SK-N-SH (cell line): ENCODE results near the gene CERKL. TPM values are rescaled to one million over a fixed set of nuclear protein-coding genes. Genes with fewer than 3 reads are reported as not detected.
A peak's percentile ranks its signal among the peaks of the same experiment; 100 is the strongest.

Experiments used
- CTCF ChIA-PET: fragments of 300-600, 350-600 bp; formaldehyde crosslinking; extraction: SDS; loops from one replicate; lab custom pipeline; 2021; lab: Yijun Ruan, JAX
- POLR2A ChIA-PET: fragments of 350-600 bp; sonication (Branson Sonifier 250); formaldehyde crosslinking; extraction: SDS; loops from one replicate; lab custom pipeline; 2020; ENCODE audit warnings: antibody characterized with exemption, inconsistent platforms; lab: Yijun Ruan, JAX
- DNase-seq: peaks from one replicate; pipeline ENCODE4 v3.0.0; 2012
- H2AFZ ChIP-seq: fragments of 200-600 bp; sonication (generic); 2 replicates; pipeline ENCODE4 v1.8.1; 2016; ENCODE audit warnings: antibody characterized with exemption, mild to moderate bottlenecking, low read depth
- H3F3A ChIP-seq: fragments of 200-600 bp; sonication (generic); replicated peaks from 2 replicates; pipeline ENCODE3; 2016; ENCODE audit warnings: antibody characterized with exemption, mild to moderate bottlenecking; ENCODE audit not compliant: insufficient read depth
- H3K27ac ChIP-seq, 2 experiments: fragments of 200-500 bp in 1 of 2; fragments of 200-600 bp in 1 of 2; sonication (Bioruptor generic) in 1 of 2; sonication (generic), shearing (Covaris generic) in 1 of 2; 2 replicates each; pipeline versions ENCODE4 v1.5.1 to v1.6.1; 2014 to 2016; ENCODE audit warnings: low read depth in 2 of 2, inconsistent platforms in 1 of 2, low read length in 1 of 2, mild to moderate bottlenecking in 1 of 2, mixed read lengths in 1 of 2
- H3K27me3 ChIP-seq: fragments of 200-600 bp; sonication (generic), shearing (Covaris generic); 2 replicates; pipeline ENCODE4 v1.6.1; 2016; ENCODE audit warnings: mixed run types; ENCODE audit not compliant: insufficient read depth
- H3K36me3 ChIP-seq, 2 experiments: fragments of 200-500 bp in 1 of 2; fragments of 200-600 bp in 1 of 2; sonication (Bioruptor generic) in 1 of 2; sonication (generic) in 1 of 2; replicated peaks in 1 of 2; 2 replicates each; pipeline versions ENCODE3 to v1.5.1; 2014 to 2016; ENCODE audit warnings: low read length in 1 of 2, mild to moderate bottlenecking in 1 of 2; ENCODE audit not compliant: insufficient read depth in 2 of 2, control insufficient read depth in 1 of 2
- H3K4me1 ChIP-seq, 2 experiments: fragments of 200-500 bp in 1 of 2; fragments of 200-600 bp in 1 of 2; sonication (Bioruptor generic) in 1 of 2; sonication (generic), shearing (Covaris generic) in 1 of 2; 2 replicates each; pipeline versions ENCODE4 v1.5.1 to v1.6.1; 2014 to 2016; ENCODE audit warnings: low read depth in 1 of 2, low read length in 1 of 2, mixed run types in 1 of 2; ENCODE audit not compliant: insufficient read depth in 2 of 2, control insufficient read depth in 1 of 2
- H3K4me2 ChIP-seq: fragments of 200-600 bp; sonication (generic), shearing (Covaris generic); 2 replicates; pipeline ENCODE4 v1.6.1; 2017; ENCODE audit warnings: mixed run types
- H3K4me3 ChIP-seq, 2 experiments: fragments of 200-500 bp in 1 of 2; fragments of 200-600 bp in 1 of 2; sonication (Bioruptor generic) in 1 of 2; sonication (generic), shearing (Covaris generic) in 1 of 2; 2 replicates each; pipeline versions ENCODE4 v1.5.1 to v1.8.1; 2014 to 2016; ENCODE audit warnings: low read depth in 2 of 2, inconsistent platforms in 1 of 2, low read length in 1 of 2, mild to moderate bottlenecking in 1 of 2, mixed read lengths in 1 of 2, moderate library complexity in 1 of 2
- H3K79me2 ChIP-seq: fragments of 200-600 bp; sonication (generic); 2 replicates; pipeline ENCODE4 v1.8.1; 2017; ENCODE audit warnings: mild to moderate bottlenecking; ENCODE audit not compliant: insufficient read depth
- H3K9ac ChIP-seq: fragments of 200-600 bp; sonication (generic); 2 replicates; pipeline ENCODE4 v1.6.1; 2017; ENCODE audit warnings: mixed run types
- H3K9me2 ChIP-seq: fragments of 200-600 bp; sonication (generic); 2 replicates; pipeline ENCODE4 v1.6.1; 2017; ENCODE audit warnings: mixed run types
- H3K9me3 ChIP-seq: fragments of 200-600 bp; sonication (generic); 2 replicates; pipeline ENCODE4 v1.6.1; 2017; ENCODE audit warnings: mixed run types, mild to moderate bottlenecking, moderate library complexity
- H4K20me1 ChIP-seq: fragments of 200-600 bp; sonication (generic); 2 replicates; pipeline ENCODE4 v1.6.1; 2017; ENCODE audit warnings: mild to moderate bottlenecking, mixed run types; ENCODE audit not compliant: insufficient read depth
- CHD2 ChIP-seq: fragments of 150-350 bp; IDR thresholded peaks from 2 replicates; pipeline ENCODE4 v1.6.1; 2018; ENCODE audit warnings: low read length; ENCODE audit not compliant: partially characterized antibody
- ELF1 ChIP-seq: IDR thresholded peaks from 2 replicates; pipeline ENCODE4 v1.4.0; 2012
- EP300 ChIP-seq, 2 experiments: IDR thresholded peaks; 2 replicates each; pipeline versions ENCODE4 v1.4.0 to v1.6.1; 2012; ENCODE audit warnings: borderline replicate concordance in 1 of 2, low read depth in 1 of 2, low read length in 1 of 2
- EZH2phosphoT487 ChIP-seq: fragments of 200-600 bp; sonication (generic); IDR thresholded peaks from 2 replicates; pipeline ENCODE4 v1.6.1; 2017; ENCODE audit warnings: low read depth, mixed run types, mild to moderate bottlenecking, antibody characterized with exemption, moderate library complexity, borderline replicate concordance
- FOSL2 ChIP-seq: IDR thresholded peaks from 2 replicates; pipeline ENCODE4 v1.4.0; 2012; ENCODE audit warnings: low read depth, mild to moderate bottlenecking, moderate library complexity, borderline replicate concordance
- FOXJ3 ChIP-seq: sonication (generic); formaldehyde crosslinking; IDR thresholded peaks from 2 replicates; pipeline ENCODE4 v1.5.1; 2020; ENCODE audit warnings: mild to moderate bottlenecking, missing genetic modification reagents
- GABPA ChIP-seq: IDR thresholded peaks from 2 replicates; pipeline ENCODE4 v1.4.0; 2012; ENCODE audit warnings: low read depth, mild to moderate bottlenecking
- GATA2 ChIP-seq: sonication (generic); formaldehyde crosslinking; IDR thresholded peaks from 2 replicates; pipeline ENCODE4 v1.5.0; 2020; ENCODE audit warnings: mild to moderate bottlenecking, missing genetic modification reagents
- JUND ChIP-seq: IDR thresholded peaks from 2 replicates; pipeline ENCODE4 v1.4.0; 2012
- MEF2A ChIP-seq: IDR thresholded peaks from 2 replicates; pipeline ENCODE4 v1.4.0; 2012; ENCODE audit warnings: low read depth, borderline replicate concordance
- MXI1 ChIP-seq: IDR thresholded peaks from 2 replicates; pipeline ENCODE4 v1.6.1; 2012; ENCODE audit warnings: mild to moderate bottlenecking, low read depth, low read length, improper control_type of control experiment
- NFIC ChIP-seq: IDR thresholded peaks from 2 replicates; pipeline ENCODE4 v1.4.0; 2012; ENCODE audit warnings: borderline replicate concordance
- NRF1 ChIP-seq: IDR thresholded peaks from 2 replicates; pipeline ENCODE4 v1.6.1; 2012; ENCODE audit warnings: low read depth, mild to moderate bottlenecking, low read length
- POLR2AphosphoS5 ChIP-seq: IDR thresholded peaks from 2 replicates; pipeline ENCODE4 v1.6.1; 2012; ENCODE audit warnings: low read depth, low read length
- RAD21 ChIP-seq: IDR thresholded peaks from 2 replicates; pipeline ENCODE4 v1.6.1; 2012; ENCODE audit warnings: mild to moderate bottlenecking, low read length
- RCOR1 ChIP-seq: fragments of 150-350 bp; IDR thresholded peaks from 2 replicates; pipeline ENCODE4 v1.6.1; 2017; ENCODE audit warnings: antibody characterized with exemption, low read length
- RFX5 ChIP-seq: IDR thresholded peaks from 2 replicates; pipeline ENCODE4 v1.6.1; 2012; ENCODE audit warnings: mild to moderate bottlenecking, improper control_type of control experiment, low read length
- RXRA ChIP-seq: IDR thresholded peaks from 2 replicates; pipeline ENCODE4 v1.4.0; 2012; ENCODE audit warnings: low read depth, mild to moderate bottlenecking, borderline replicate concordance
- SIN3A ChIP-seq: IDR thresholded peaks from 2 replicates; pipeline ENCODE4 v1.6.1; 2012; ENCODE audit warnings: low read depth, mild to moderate bottlenecking, low read length, moderate library complexity, borderline replicate concordance
- SMC3 ChIP-seq: IDR thresholded peaks from 2 replicates; pipeline ENCODE4 v1.6.1; 2012; ENCODE audit warnings: low read depth, low read length, improper control_type of control experiment
- TAF1 ChIP-seq: IDR thresholded peaks from 2 replicates; pipeline ENCODE4 v1.6.1; 2012; ENCODE audit warnings: low read depth, mild to moderate bottlenecking, low read length, moderate library complexity, borderline replicate concordance
- TCF12 ChIP-seq: IDR thresholded peaks from 2 replicates; pipeline ENCODE4 v1.4.0; 2012
- TEAD4 ChIP-seq: IDR thresholded peaks from 2 replicates; pipeline ENCODE4 v1.4.0; 2012; ENCODE audit warnings: mild to moderate bottlenecking, borderline replicate concordance; ENCODE audit not compliant: insufficient read depth
- YY1 ChIP-seq: IDR thresholded peaks from 2 replicates; pipeline ENCODE4 v1.4.0; 2012; ENCODE audit warnings: low read depth, mild to moderate bottlenecking
- WGBS: methylation state at CpG from one replicate; pipeline ENCODE4 v1.1.6; 2017; ENCODE audit warnings: low lambda C conversion rate; 5-methylcytosine and 5-hydroxymethylcytosine counted together
- polyA plus RNA-seq, 3 experiments: library from polyadenylated mRNA; depleted of rRNA; stranded (reverse); fragments of >200 nt; gene quantifications; 2 replicates each; pipeline ENCODE4 v1.2.3, GENCODE V29; 2012
- TF ChIP-seq, protein P1 (sequence below): fragments of 150-350 bp; IDR thresholded peaks from 2 replicates; pipeline ENCODE4 v1.6.1; 2016; ENCODE audit warnings: mild to moderate bottlenecking, low read depth, low read length
- TF ChIP-seq, protein P2 (sequence below): IDR thresholded peaks from 2 replicates; pipeline ENCODE4 v1.6.1; 2012; ENCODE audit warnings: mild to moderate bottlenecking, low read depth, low read length, moderate library complexity
- TF ChIP-seq, protein P3 (sequence below): IDR thresholded peaks from 2 replicates; pipeline ENCODE4; 2012
- TF ChIP-seq, protein P4 (sequence below): IDR thresholded peaks from 2 replicates; pipeline ENCODE4 v1.4.0; 2012; ENCODE audit warnings: low read depth
- TF ChIP-seq, protein P5 (sequence below): IDR thresholded peaks from 2 replicates; pipeline ENCODE4 v1.4.0; 2012; ENCODE audit warnings: low read depth, borderline replicate concordance

CERKL gene
- polyA plus RNA-seq, 1 of the 3 experiments (the other 2 are of a cell fraction) = 0.07 TPM

DNA sequence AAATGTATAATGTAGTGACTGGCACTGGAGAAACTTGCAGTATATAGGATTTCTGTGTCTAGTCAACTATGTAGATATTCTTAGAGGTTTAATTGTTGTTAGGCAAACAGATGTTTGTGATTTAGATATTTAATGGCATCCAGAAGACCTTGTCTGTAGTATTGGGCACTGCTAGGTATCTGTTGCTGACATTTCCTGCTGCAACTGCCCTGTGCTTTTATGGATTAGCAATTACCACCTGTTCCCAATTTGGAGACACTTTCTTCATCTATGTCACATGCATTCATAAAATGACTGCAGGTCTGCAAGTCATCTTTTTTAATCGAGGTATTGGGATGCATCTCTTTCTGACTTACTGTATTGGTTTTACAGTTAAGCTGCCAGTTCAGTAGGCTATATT, 128.5 kb downstream of the CERKL start:
- Histone ChIP-seq H3K36me3 (peaks cover 0 to 26% of the 10 kb centered on the region in 2 experiments), H3K27ac (peak overlapping the region in 1 of 2 experiments; percentile 86; a peak in 2 of 4 replicates), H3K27me3 (no peaks in the 10 kb centered on the region), H2AFZ (no peak overlapping the region), H3K79me2 (no peaks in the 10 kb centered on the region), H3K9me3 (no peaks in the 10 kb centered on the region), H3K4me1 (peaks cover 0 to 14% of the 10 kb centered on the region in 2 experiments; a peak in 2 of 4 replicates), H4K20me1 (no peaks in the 10 kb centered on the region), H3K9me2 (no peaks in the 10 kb centered on the region), H3K4me3 (no peak overlapping the region), H3K9ac (no peak overlapping the region), H3F3A (no peaks in the 10 kb centered on the region), H3K4me2 (no peak overlapping the region)
- ChIA-PET CTCF (interaction anchor here (1.9 kb wide), 1 partner anchor 424 kb away, joined by 7 read pairs; no protein-coding TSS in a partner anchor), POLR2A (no interaction called here)
- 16% methylated on average over 1 of the region's 1 CpG for WGBS
- TF ChIP-seq, protein P1, sequence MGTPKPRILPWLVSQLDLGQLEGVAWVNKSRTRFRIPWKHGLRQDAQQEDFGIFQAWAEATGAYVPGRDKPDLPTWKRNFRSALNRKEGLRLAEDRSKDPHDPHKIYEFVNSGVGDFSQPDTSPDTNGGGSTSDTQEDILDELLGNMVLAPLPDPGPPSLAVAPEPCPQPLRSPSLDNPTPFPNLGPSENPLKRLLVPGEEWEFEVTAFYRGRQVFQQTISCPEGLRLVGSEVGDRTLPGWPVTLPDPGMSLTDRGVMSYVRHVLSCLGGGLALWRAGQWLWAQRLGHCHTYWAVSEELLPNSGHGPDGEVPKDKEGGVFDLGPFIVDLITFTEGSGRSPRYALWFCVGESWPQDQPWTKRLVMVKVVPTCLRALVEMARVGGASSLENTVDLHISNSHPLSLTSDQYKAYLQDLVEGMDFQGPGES = no peak
- no peak for TF ChIP-seq JUND
- TF ChIP-seq TCF12 = peak; percentile 78
- no peak for TF ChIP-seq TEAD4
- no peak for TF ChIP-seq ELF1
- TF ChIP-seq, protein P2, sequence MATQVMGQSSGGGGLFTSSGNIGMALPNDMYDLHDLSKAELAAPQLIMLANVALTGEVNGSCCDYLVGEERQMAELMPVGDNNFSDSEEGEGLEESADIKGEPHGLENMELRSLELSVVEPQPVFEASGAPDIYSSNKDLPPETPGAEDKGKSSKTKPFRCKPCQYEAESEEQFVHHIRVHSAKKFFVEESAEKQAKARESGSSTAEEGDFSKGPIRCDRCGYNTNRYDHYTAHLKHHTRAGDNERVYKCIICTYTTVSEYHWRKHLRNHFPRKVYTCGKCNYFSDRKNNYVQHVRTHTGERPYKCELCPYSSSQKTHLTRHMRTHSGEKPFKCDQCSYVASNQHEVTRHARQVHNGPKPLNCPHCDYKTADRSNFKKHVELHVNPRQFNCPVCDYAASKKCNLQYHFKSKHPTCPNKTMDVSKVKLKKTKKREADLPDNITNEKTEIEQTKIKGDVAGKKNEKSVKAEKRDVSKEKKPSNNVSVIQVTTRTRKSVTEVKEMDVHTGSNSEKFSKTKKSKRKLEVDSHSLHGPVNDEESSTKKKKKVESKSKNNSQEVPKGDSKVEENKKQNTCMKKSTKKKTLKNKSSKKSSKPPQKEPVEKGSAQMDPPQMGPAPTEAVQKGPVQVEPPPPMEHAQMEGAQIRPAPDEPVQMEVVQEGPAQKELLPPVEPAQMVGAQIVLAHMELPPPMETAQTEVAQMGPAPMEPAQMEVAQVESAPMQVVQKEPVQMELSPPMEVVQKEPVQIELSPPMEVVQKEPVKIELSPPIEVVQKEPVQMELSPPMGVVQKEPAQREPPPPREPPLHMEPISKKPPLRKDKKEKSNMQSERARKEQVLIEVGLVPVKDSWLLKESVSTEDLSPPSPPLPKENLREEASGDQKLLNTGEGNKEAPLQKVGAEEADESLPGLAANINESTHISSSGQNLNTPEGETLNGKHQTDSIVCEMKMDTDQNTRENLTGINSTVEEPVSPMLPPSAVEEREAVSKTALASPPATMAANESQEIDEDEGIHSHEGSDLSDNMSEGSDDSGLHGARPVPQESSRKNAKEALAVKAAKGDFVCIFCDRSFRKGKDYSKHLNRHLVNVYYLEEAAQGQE = no peak
- TF ChIP-seq, protein P3, sequence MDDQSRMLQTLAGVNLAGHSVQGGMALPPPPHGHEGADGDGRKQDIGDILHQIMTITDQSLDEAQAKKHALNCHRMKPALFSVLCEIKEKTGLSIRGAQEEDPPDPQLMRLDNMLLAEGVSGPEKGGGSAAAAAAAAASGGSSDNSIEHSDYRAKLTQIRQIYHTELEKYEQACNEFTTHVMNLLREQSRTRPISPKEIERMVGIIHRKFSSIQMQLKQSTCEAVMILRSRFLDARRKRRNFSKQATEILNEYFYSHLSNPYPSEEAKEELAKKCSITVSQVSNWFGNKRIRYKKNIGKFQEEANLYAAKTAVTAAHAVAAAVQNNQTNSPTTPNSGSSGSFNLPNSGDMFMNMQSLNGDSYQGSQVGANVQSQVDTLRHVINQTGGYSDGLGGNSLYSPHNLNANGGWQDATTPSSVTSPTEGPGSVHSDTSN = no peak
- TF ChIP-seq RXRA = no peak
- TF ChIP-seq GATA2 (CRISPR knock-in tag) = peak; percentile 65; the same call in 1 of the 2 replicates
- no peak for TF ChIP-seq NRF1
- TF ChIP-seq SIN3A = no peak
- TF ChIP-seq, protein P4, sequence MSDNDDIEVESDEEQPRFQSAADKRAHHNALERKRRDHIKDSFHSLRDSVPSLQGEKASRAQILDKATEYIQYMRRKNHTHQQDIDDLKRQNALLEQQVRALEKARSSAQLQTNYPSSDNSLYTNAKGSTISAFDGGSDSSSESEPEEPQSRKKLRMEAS = no peak
- TF ChIP-seq FOXJ3 = peak; percentile 44; the same call in 1 of the 2 replicates
- no peak for TF ChIP-seq EZH2phosphoT487
- TF ChIP-seq RCOR1 = peak; percentile 97
- no peak for TF ChIP-seq YY1
- no peak; the same call in 1 of the 2 replicates for TF ChIP-seq MXI1
- peak in 1 of 2 experiments; percentile 93; a peak in 2 of 4 replicates for TF ChIP-seq EP300 (IDR thresholded peaks at IDR 0.05; ENCODE audit: borderline replicate concordance in 1 of 2, low read depth in 1 of 2, low read length in 1 of 2)
- TF ChIP-seq, protein P5, sequence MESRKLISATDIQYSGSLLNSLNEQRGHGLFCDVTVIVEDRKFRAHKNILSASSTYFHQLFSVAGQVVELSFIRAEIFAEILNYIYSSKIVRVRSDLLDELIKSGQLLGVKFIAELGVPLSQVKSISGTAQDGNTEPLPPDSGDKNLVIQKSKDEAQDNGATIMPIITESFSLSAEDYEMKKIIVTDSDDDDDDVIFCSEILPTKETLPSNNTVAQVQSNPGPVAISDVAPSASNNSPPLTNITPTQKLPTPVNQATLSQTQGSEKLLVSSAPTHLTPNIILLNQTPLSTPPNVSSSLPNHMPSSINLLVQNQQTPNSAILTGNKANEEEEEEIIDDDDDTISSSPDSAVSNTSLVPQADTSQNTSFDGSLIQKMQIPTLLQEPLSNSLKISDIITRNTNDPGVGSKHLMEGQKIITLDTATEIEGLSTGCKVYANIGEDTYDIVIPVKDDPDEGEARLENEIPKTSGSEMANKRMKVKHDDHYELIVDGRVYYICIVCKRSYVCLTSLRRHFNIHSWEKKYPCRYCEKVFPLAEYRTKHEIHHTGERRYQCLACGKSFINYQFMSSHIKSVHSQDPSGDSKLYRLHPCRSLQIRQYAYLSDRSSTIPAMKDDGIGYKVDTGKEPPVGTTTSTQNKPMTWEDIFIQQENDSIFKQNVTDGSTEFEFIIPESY = no peak
- TF ChIP-seq FOSL2 = no peak
- no peak for TF ChIP-seq NFIC
- TF ChIP-seq MEF2A = no peak
- no peak for TF ChIP-seq TAF1
- TF ChIP-seq RAD21 = peak; percentile 14
- TF ChIP-seq GABPA = no peak
- peak; percentile 77 for TF ChIP-seq CHD2
- TF ChIP-seq SMC3 = no peak
- peak; percentile 35; the same call in 1 of the 2 replicates for TF ChIP-seq POLR2AphosphoS5
- no peak for TF ChIP-seq RFX5
- peak; percentile 37 for DNase-seq
